WTC11 (cell line): Measurements from ENCODE around the gene NGF. TPM values are rescaled to one million over a fixed set of nuclear protein-coding genes. Genes with fewer than 3 reads are reported as not detected.

Source experiments
- ATAC-seq: fragments of 200-7000 bp; cut with Tn5 transposase; 2 replicates; pipeline ENCODE4 v1.10.0; 2021; ENCODE audit warnings: mild to moderate bottlenecking, moderate library complexity
- CTCF ChIA-PET: fragments of 300-600 bp; sonication (Branson Sonifier 250); formaldehyde crosslinking; loops from one replicate; lab custom pipeline; 2021; ENCODE audit warnings: antibody characterized with exemption; lab: Charles Lee
- POLR2A ChIA-PET: fragments of 350-600 bp; sonication (Branson Sonifier 250); formaldehyde crosslinking; loops from one replicate; lab custom pipeline; 2021; ENCODE audit warnings: antibody characterized with exemption; lab: Charles Lee
- DNase-seq: peaks from one replicate; pipeline ENCODE4 v3.0.0; 2021; ENCODE audit warnings: low spot score
- H3K27ac Mint-ChIP-seq: 2 replicates; pipeline ENCODE4 v1.8.0; 2021; ENCODE audit warnings: mixed read lengths
- H3K27me3 Mint-ChIP-seq: 2 replicates; pipeline ENCODE4 v1.8.0; 2021; ENCODE audit warnings: low read depth, mild to moderate bottlenecking, moderate library complexity, mixed read lengths
- H3K36me3 Mint-ChIP-seq: 2 replicates; pipeline ENCODE4 v1.8.0; 2021; ENCODE audit warnings: mixed read lengths
- H3K4me1 Mint-ChIP-seq: 2 replicates; pipeline ENCODE4 v1.8.0; 2022; ENCODE audit warnings: mixed read lengths
- H3K4me3 Mint-ChIP-seq: 2 replicates; pipeline ENCODE4 v1.8.0; 2021; ENCODE audit warnings: mild to moderate bottlenecking, moderate library complexity, mixed read lengths
- H3K9me3 Mint-ChIP-seq: 2 replicates; pipeline ENCODE4 v1.8.0; 2021; ENCODE audit warnings: mixed read lengths
- CREB1 ChIP-seq: sonication (generic); formaldehyde crosslinking; IDR thresholded peaks from 2 replicates; pipeline ENCODE4 v1.8.0; 2023; ENCODE audit warnings: mild to moderate bottlenecking, missing genetic modification reagents
- CREM ChIP-seq: sonication (generic); formaldehyde crosslinking; IDR thresholded peaks from 2 replicates; pipeline ENCODE4 v1.8.1; 2022; ENCODE audit warnings: mild to moderate bottlenecking, missing genetic modification reagents, moderate library complexity
- EMX1 ChIP-seq: fragments of 250-450 bp; sonication (Bioruptor Pico); IDR thresholded peaks from 2 replicates; pipeline ENCODE4 v1.8.0; 2021; ENCODE audit warnings: mild to moderate bottlenecking
- FOXJ3 ChIP-seq: sonication (generic); formaldehyde crosslinking; IDR thresholded peaks from 2 replicates; pipeline ENCODE4 v1.9.0; 2021; ENCODE audit warnings: missing genetic modification reagents, mild to moderate bottlenecking, borderline replicate concordance
- FOXK1 ChIP-seq: sonication (generic); formaldehyde crosslinking; IDR thresholded peaks from 2 replicates; pipeline ENCODE4 v1.8.0; 2022; ENCODE audit warnings: mild to moderate bottlenecking, moderate library complexity, missing genetic modification reagents
- GTF2I ChIP-seq: fragments of 250-450 bp; sonication (Bioruptor Pico); conservative IDR thresholded peaks from 2 replicates; pipeline ENCODE4 v1.4.0; 2021; ENCODE audit warnings: mild to moderate bottlenecking
- JUN ChIP-seq: sonication (generic); formaldehyde crosslinking; IDR thresholded peaks from 2 replicates; pipeline ENCODE4 v1.8.0; 2023; ENCODE audit warnings: mild to moderate bottlenecking, missing genetic modification reagents
- KAT7 ChIP-seq: sonication (generic); formaldehyde crosslinking; IDR thresholded peaks from 2 replicates; pipeline ENCODE4 v1.8.1; 2023; ENCODE audit warnings: missing genetic modification reagents, mild to moderate bottlenecking, borderline replicate concordance
- MYBL2 ChIP-seq: sonication (generic); formaldehyde crosslinking; IDR thresholded peaks from 2 replicates; pipeline ENCODE4 v1.8.1; 2023; ENCODE audit warnings: mild to moderate bottlenecking, moderate library complexity, missing genetic modification reagents
- OVOL2 ChIP-seq: fragments of 250-450 bp; sonication (Bioruptor Pico); IDR thresholded peaks from 2 replicates; pipeline ENCODE4 v1.9.0; 2021; ENCODE audit warnings: mild to moderate bottlenecking, borderline replicate concordance
- SP1 ChIP-seq: sonication (generic); formaldehyde crosslinking; conservative IDR thresholded peaks from 2 replicates; pipeline ENCODE4 v1.8.1; 2022; ENCODE audit warnings: missing genetic modification reagents
- STAT6 ChIP-seq: sonication (generic); formaldehyde crosslinking; conservative IDR thresholded peaks from 2 replicates; pipeline ENCODE4 v1.8.1; 2023; ENCODE audit warnings: mild to moderate bottlenecking, low read depth, missing genetic modification reagents, moderate library complexity
- TEAD1 ChIP-seq: sonication (generic); formaldehyde crosslinking; IDR thresholded peaks from 2 replicates; pipeline ENCODE4 v1.8.0; 2022; ENCODE audit warnings: mild to moderate bottlenecking, missing genetic modification reagents
- TEAD4 ChIP-seq: sonication (generic); formaldehyde crosslinking; IDR thresholded peaks from 2 replicates; pipeline ENCODE4 v1.8.0; 2022; ENCODE audit warnings: mild to moderate bottlenecking, missing genetic modification reagents
- ZNF138 ChIP-seq: sonication (generic); formaldehyde crosslinking; conservative IDR thresholded peaks from 2 replicates; pipeline ENCODE4 v1.8.1; 2022; ENCODE audit warnings: mild to moderate bottlenecking, moderate library complexity, missing genetic modification reagents
- ZNF232 ChIP-seq: sonication (generic); formaldehyde crosslinking; IDR thresholded peaks from 2 replicates; pipeline ENCODE4 v1.8.0; 2022; ENCODE audit warnings: mild to moderate bottlenecking, missing genetic modification reagents
- ZNF263 ChIP-seq: sonication (generic); formaldehyde crosslinking; IDR thresholded peaks from 2 replicates; pipeline ENCODE4 v1.8.1; 2022; ENCODE audit warnings: low read depth, mild to moderate bottlenecking, moderate library complexity, missing genetic modification reagents
- ZNF416 ChIP-seq: fragments of 250-450 bp; sonication (Bioruptor Pico); IDR thresholded peaks from 2 replicates; pipeline ENCODE4 v1.9.0; 2021; ENCODE audit warnings: mild to moderate bottlenecking, inconsistent platforms
- ZNF671 ChIP-seq: fragments of 250-450 bp; sonication (Bioruptor Pico); IDR thresholded peaks from 2 replicates; pipeline ENCODE4 v1.8.0; 2021; ENCODE audit warnings: mild to moderate bottlenecking
- total RNA-seq: library from RNA; stranded (reverse); gene quantifications from 3 replicates; pipeline ENCODE4 v1.2.3, GENCODE V29; 2021
- TF ChIP-seq, protein P1 (sequence below): sonication (generic); formaldehyde crosslinking; IDR thresholded peaks from 2 replicates; pipeline ENCODE4 v1.8.1; 2022; ENCODE audit warnings: mild to moderate bottlenecking, moderate library complexity, missing genetic modification reagents
- TF ChIP-seq, protein P2 (sequence below): sonication (generic); formaldehyde crosslinking; IDR thresholded peaks from 2 replicates; pipeline ENCODE4 v1.8.0; 2022; ENCODE audit warnings: mild to moderate bottlenecking, missing genetic modification reagents
- TF ChIP-seq, protein P3 (sequence below): sonication (generic); formaldehyde crosslinking; IDR thresholded peaks from 2 replicates; pipeline ENCODE4 v1.8.1; 2022; ENCODE audit warnings: missing genetic modification reagents, borderline replicate concordance
- TF ChIP-seq, protein P4 (sequence below): sonication (generic); formaldehyde crosslinking; IDR thresholded peaks from 2 replicates; pipeline ENCODE4 v1.8.1; 2023; ENCODE audit warnings: mild to moderate bottlenecking, moderate library complexity, missing genetic modification reagents
- TF ChIP-seq, protein P5 (sequence below): fragments of 250-450 bp; sonication (Bioruptor Pico); IDR thresholded peaks from 2 replicates; pipeline ENCODE4 v1.9.0; 2021; ENCODE audit warnings: mild to moderate bottlenecking
- TF ChIP-seq, protein P6 (sequence below): fragments of 250-450 bp; sonication (Bioruptor Pico); IDR thresholded peaks from 2 replicates; pipeline ENCODE4 v1.9.0; 2021; ENCODE audit warnings: moderate library complexity, mild to moderate bottlenecking, inconsistent platforms, borderline replicate concordance
- TF ChIP-seq, protein P7 (sequence below): sonication (generic); formaldehyde crosslinking; IDR thresholded peaks from 2 replicates; pipeline ENCODE4 v1.8.1; 2022; ENCODE audit warnings: mild to moderate bottlenecking, missing genetic modification reagents, moderate library complexity, borderline replicate concordance

NGF gene
- total RNA-seq, 1 experiment from 2014 or later: 0.55 TPM

GRCh38 chr1:115265099-115265498 lies 73.0 kb downstream of the NGF start:
- DNase-seq: no peak
- no peaks in the 10 kb centered on the region for H3K4me1 Mint-ChIP-seq
- ChIA-PET POLR2A (no interaction called here), CTCF (no interaction called here)
- no peak overlapping the region for H3K4me3 Mint-ChIP-seq
- H3K27me3 Mint-ChIP-seq: no peaks in the 10 kb centered on the region
- no peak for TF ChIP-seq JUN (CRISPR knock-in tag)
- no peak for TF ChIP-seq FOXJ3 (CRISPR knock-in tag)
- TF ChIP-seq EMX1 (CRISPR knock-in tag): no peak
- TF ChIP-seq, protein P1, sequence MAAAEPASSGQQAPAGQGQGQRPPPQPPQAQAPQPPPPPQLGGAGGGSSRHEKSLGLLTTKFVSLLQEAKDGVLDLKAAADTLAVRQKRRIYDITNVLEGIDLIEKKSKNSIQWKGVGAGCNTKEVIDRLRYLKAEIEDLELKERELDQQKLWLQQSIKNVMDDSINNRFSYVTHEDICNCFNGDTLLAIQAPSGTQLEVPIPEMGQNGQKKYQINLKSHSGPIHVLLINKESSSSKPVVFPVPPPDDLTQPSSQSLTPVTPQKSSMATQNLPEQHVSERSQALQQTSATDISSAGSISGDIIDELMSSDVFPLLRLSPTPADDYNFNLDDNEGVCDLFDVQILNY: no peak
- TF ChIP-seq ZNF263: no peak
- TF ChIP-seq FOXK1 (CRISPR knock-in tag): no peak
- no peak for TF ChIP-seq ZNF232 (CRISPR knock-in tag)
- TF ChIP-seq GTF2I: no peak
- no peak for TF ChIP-seq MYBL2 (CRISPR knock-in tag)
- TF ChIP-seq ZNF416: no peak
- TF ChIP-seq ZNF138: no peak
- TF ChIP-seq OVOL2: no peak
- TF ChIP-seq CREM: no peak
- no peak for TF ChIP-seq SP1 (CRISPR knock-in tag)
- no peak for TF ChIP-seq ZNF671
- no peak for TF ChIP-seq CREB1 (CRISPR knock-in tag)
- TF ChIP-seq TEAD4: no peak
- TF ChIP-seq, protein P2, sequence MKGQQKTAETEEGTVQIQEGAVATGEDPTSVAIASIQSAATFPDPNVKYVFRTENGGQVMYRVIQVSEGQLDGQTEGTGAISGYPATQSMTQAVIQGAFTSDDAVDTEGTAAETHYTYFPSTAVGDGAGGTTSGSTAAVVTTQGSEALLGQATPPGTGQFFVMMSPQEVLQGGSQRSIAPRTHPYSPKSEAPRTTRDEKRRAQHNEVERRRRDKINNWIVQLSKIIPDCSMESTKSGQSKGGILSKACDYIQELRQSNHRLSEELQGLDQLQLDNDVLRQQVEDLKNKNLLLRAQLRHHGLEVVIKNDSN (CRISPR knock-in tag): no peak
- no peak for ATAC-seq
- H3K36me3 Mint-ChIP-seq: no peaks in the 10 kb centered on the region
- no peak overlapping the region for H3K27ac Mint-ChIP-seq
- no peaks in the 10 kb centered on the region; the same call in 1 of the 2 replicates for H3K9me3 Mint-ChIP-seq

- H3K27ac Mint-ChIP-seq: no peak overlapping the region
- DNase-seq (no peak), ATAC-seq (no peak)
- no peak overlapping the region for H3K4me3 Mint-ChIP-seq
- ChIA-PET CTCF (no interaction called here), POLR2A (no interaction called here)
- no peaks in the 10 kb centered on the region for H3K4me1 Mint-ChIP-seq
- H3K9me3 Mint-ChIP-seq: peaks cover 14% of the 10 kb centered on the region
- H3K36me3 Mint-ChIP-seq: peaks cover 12% of the 10 kb centered on the region
- H3K27me3 Mint-ChIP-seq: no peaks in the 10 kb centered on the region
- no peak for TF ChIP-seq EMX1 (CRISPR knock-in tag)
- TF ChIP-seq TEAD1 (CRISPR knock-in tag): no peak
- TF ChIP-seq, protein P3, sequence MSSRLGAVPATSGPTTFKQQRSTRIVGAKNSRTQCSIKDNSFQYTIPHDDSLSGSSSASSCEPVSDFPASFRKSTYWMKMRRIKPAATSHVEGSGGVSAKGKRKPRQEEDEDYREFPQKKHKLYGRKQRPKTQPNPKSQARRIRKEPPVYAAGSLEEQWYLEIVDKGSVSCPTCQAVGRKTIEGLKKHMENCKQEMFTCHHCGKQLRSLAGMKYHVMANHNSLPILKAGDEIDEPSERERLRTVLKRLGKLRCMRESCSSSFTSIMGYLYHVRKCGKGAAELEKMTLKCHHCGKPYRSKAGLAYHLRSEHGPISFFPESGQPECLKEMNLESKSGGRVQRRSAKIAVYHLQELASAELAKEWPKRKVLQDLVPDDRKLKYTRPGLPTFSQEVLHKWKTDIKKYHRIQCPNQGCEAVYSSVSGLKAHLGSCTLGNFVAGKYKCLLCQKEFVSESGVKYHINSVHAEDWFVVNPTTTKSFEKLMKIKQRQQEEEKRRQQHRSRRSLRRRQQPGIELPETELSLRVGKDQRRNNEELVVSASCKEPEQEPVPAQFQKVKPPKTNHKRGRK (CRISPR knock-in tag): no peak
- TF ChIP-seq, protein P4, sequence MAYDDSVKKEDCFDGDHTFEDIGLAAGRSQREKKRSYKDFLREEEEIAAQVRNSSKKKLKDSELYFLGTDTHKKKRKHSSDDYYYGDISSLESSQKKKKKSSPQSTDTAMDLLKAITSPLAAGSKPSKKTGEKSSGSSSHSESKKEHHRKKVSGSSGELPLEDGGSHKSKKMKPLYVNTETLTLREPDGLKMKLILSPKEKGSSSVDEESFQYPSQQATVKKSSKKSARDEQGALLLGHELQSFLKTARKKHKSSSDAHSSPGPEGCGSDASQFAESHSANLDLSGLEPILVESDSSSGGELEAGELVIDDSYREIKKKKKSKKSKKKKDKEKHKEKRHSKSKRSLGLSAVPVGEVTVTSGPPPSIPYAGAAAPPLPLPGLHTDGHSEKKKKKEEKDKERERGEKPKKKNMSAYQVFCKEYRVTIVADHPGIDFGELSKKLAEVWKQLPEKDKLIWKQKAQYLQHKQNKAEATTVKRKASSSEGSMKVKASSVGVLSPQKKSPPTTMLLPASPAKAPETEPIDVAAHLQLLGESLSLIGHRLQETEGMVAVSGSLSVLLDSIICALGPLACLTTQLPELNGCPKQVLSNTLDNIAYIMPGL (CRISPR knock-in tag): no peak
- TF ChIP-seq, protein P5, sequence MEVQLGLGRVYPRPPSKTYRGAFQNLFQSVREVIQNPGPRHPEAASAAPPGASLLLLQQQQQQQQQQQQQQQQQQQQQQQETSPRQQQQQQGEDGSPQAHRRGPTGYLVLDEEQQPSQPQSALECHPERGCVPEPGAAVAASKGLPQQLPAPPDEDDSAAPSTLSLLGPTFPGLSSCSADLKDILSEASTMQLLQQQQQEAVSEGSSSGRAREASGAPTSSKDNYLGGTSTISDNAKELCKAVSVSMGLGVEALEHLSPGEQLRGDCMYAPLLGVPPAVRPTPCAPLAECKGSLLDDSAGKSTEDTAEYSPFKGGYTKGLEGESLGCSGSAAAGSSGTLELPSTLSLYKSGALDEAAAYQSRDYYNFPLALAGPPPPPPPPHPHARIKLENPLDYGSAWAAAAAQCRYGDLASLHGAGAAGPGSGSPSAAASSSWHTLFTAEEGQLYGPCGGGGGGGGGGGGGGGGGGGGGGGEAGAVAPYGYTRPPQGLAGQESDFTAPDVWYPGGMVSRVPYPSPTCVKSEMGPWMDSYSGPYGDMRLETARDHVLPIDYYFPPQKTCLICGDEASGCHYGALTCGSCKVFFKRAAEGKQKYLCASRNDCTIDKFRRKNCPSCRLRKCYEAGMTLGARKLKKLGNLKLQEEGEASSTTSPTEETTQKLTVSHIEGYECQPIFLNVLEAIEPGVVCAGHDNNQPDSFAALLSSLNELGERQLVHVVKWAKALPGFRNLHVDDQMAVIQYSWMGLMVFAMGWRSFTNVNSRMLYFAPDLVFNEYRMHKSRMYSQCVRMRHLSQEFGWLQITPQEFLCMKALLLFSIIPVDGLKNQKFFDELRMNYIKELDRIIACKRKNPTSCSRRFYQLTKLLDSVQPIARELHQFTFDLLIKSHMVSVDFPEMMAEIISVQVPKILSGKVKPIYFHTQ (CRISPR knock-in tag): no peak
- TF ChIP-seq KAT7 (CRISPR knock-in tag): no peak
- TF ChIP-seq, protein P6, sequence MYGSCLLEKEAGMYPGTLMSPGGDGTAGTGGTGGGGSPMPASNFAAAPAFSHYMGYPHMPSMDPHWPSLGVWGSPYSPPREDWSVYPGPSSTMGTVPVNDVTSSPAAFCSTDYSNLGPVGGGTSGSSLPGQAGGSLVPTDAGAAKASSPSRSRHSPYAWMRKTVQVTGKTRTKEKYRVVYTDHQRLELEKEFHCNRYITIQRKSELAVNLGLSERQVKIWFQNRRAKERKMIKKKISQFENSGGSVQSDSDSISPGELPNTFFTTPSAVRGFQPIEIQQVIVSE (CRISPR knock-in tag): no peak
- no peak for TF ChIP-seq STAT6 (CRISPR knock-in tag)
- TF ChIP-seq, protein P7, sequence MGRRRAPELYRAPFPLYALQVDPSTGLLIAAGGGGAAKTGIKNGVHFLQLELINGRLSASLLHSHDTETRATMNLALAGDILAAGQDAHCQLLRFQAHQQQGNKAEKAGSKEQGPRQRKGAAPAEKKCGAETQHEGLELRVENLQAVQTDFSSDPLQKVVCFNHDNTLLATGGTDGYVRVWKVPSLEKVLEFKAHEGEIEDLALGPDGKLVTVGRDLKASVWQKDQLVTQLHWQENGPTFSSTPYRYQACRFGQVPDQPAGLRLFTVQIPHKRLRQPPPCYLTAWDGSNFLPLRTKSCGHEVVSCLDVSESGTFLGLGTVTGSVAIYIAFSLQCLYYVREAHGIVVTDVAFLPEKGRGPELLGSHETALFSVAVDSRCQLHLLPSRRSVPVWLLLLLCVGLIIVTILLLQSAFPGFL (CRISPR knock-in tag): no peak
- no peak for TF ChIP-seq TEAD4
Measured at GRCh38 chr1:115262886-115263285, 75.2 kb downstream of the NGF start.
